ENCODE data around the gene CTNNA2. TPM values are rescaled to one million over a fixed set of nuclear protein-coding genes. Genes with fewer than 3 reads are reported as not detected.

CTNNA2 gene
- polyA plus RNA-seq, 1 of the 3 experiments (the other 2 are of a cell fraction) = 0.30 TPM

GRCh38 chr2:79547568-79547967 is 34.7 kb downstream of the CTNNA2 start (continued):
- no peak for TF ChIP-seq ZBTB33 (IDR thresholded peaks at IDR 0.05; ENCODE audit: borderline replicate concordance, low read depth)
- TF ChIP-seq FOXJ3 (CRISPR knock-in tag; IDR thresholded peaks at IDR 0.05) = no peak
- TF ChIP-seq RFX5 (IDR thresholded peaks at IDR 0.05; ENCODE audit: low read length) = no peak

- Histone ChIP-seq H3F3A (replicated peaks; ENCODE audit: insufficient read depth) (no peaks in the 10 kb centered on the region), H3K4me2 (no peak overlapping the region), H3K9me2 (no peaks in the 10 kb centered on the region), H3K4me1 (ENCODE audit: control insufficient read depth in 1 of 2, insufficient read depth in 2 of 2, low read depth in 1 of 2, low read length in 1 of 2) (no peaks in the 10 kb centered on the region), H3K27ac (ENCODE audit: low read depth in 2 of 2, low read length in 1 of 2) (no peak overlapping the region), H3K36me3 (replicated peaks in 1 of 2; ENCODE audit: control insufficient read depth in 1 of 2, insufficient read depth in 2 of 2, low read length in 1 of 2) (no peaks in the 10 kb centered on the region), H3K9ac (no peak overlapping the region), H2AFZ (ENCODE audit: low read depth) (no peak overlapping the region), H4K20me1 (ENCODE audit: insufficient read depth) (no peaks in the 10 kb centered on the region), H3K79me2 (ENCODE audit: insufficient read depth) (no peaks in the 10 kb centered on the region), H3K27me3 (ENCODE audit: insufficient read depth) (no peaks in the 10 kb centered on the region), H3K9me3 (no peaks in the 10 kb centered on the region), H3K4me3 (ENCODE audit: low read depth in 2 of 2, low read length in 1 of 2) (no peak overlapping the region)
- 17% methylated on average over 1 of the region's 1 CpG for WGBS (ENCODE audit: low lambda C conversion rate)
- no peak for DNase-seq
- ChIA-PET CTCF (no interaction called here), POLR2A (no interaction called here)
- TF ChIP-seq MAX (IDR thresholded peaks at IDR 0.05; ENCODE audit: low read depth) (no peak), GABPA (IDR thresholded peaks at IDR 0.05; ENCODE audit: low read depth) (no peak), MXI1 (IDR thresholded peaks at IDR 0.05; ENCODE audit: low read depth, low read length) (no peak), REST (IDR thresholded peaks at IDR 0.05; ENCODE audit: low read depth, low read length) (no peak), GATA2 (CRISPR knock-in tag; IDR thresholded peaks at IDR 0.05) (no peak)
These were observed 39.8 kb downstream of the CTNNA2 start for GRCh38 chr2:79552653-79553052.

GRCh38 chr2:79554899-79555298 is 42.0 kb downstream of the CTNNA2 start:
- Histone ChIP-seq H3K4me1 (ENCODE audit: control insufficient read depth in 1 of 2, insufficient read depth in 2 of 2, low read depth in 1 of 2, low read length in 1 of 2) (no peaks in the 10 kb centered on the region), H3K9me2 (no peaks in the 10 kb centered on the region), H3K9me3 (no peaks in the 10 kb centered on the region), H3K36me3 (replicated peaks in 1 of 2; ENCODE audit: control insufficient read depth in 1 of 2, insufficient read depth in 2 of 2, low read length in 1 of 2) (no peaks in the 10 kb centered on the region), H2AFZ (ENCODE audit: low read depth) (no peak overlapping the region), H3K4me2 (no peak overlapping the region), H3K27me3 (ENCODE audit: insufficient read depth) (no peaks in the 10 kb centered on the region), H3K79me2 (ENCODE audit: insufficient read depth) (no peaks in the 10 kb centered on the region), H3K27ac (ENCODE audit: low read depth in 2 of 2, low read length in 1 of 2) (no peak overlapping the region), H3K9ac (no peak overlapping the region), H3F3A (replicated peaks; ENCODE audit: insufficient read depth) (no peaks in the 10 kb centered on the region), H3K4me3 (ENCODE audit: low read depth in 2 of 2, low read length in 1 of 2) (no peak overlapping the region), H4K20me1 (ENCODE audit: insufficient read depth) (no peaks in the 10 kb centered on the region)
- ChIA-PET CTCF (no interaction called here), POLR2A (no interaction called here)
- DNase-seq = no peak
- TF ChIP-seq EZH2phosphoT487 (IDR thresholded peaks at IDR 0.05; ENCODE audit: borderline replicate concordance, low read depth) = no peak
- TF ChIP-seq RXRA (IDR thresholded peaks at IDR 0.05; ENCODE audit: borderline replicate concordance, low read depth) = no peak
- no peak for TF ChIP-seq REST (IDR thresholded peaks at IDR 0.05; ENCODE audit: low read depth, low read length)
- TF ChIP-seq NFIC (IDR thresholded peaks at IDR 0.05; ENCODE audit: borderline replicate concordance) = no peak
- TF ChIP-seq EP300 (IDR thresholded peaks at IDR 0.05; ENCODE audit: borderline replicate concordance in 1 of 2, low read depth in 1 of 2, low read length in 1 of 2) = no peak
- TF ChIP-seq SMC3 (IDR thresholded peaks at IDR 0.05; ENCODE audit: low read depth, low read length) = no peak
- no peak for TF ChIP-seq MXI1 (IDR thresholded peaks at IDR 0.05; ENCODE audit: low read depth, low read length)
- TF ChIP-seq GABPA (IDR thresholded peaks at IDR 0.05; ENCODE audit: low read depth) = no peak
- no peak for TF ChIP-seq TAF1 (IDR thresholded peaks at IDR 0.05; ENCODE audit: borderline replicate concordance, low read depth, low read length)
- no peak for TF ChIP-seq RAD21 (IDR thresholded peaks at IDR 0.05; ENCODE audit: low read length)
- no peak for TF ChIP-seq ELF1 (IDR thresholded peaks at IDR 0.05)

Measured in SK-N-SH (cell line).